ENCODE measurements around the gene ARMC6. TPM values are rescaled to one million over a fixed set of nuclear protein-coding genes. Genes with fewer than 3 reads are reported as not detected.

Gene ARMC6
- total RNA-seq, 4 donors from 2014 or later = 15.9 to 24.0 (median 19.2) TPM

GRCh38 chr19:18999016-18999758 lies 34.2 kb upstream of the ARMC6 start:
- Histone ChIP-seq H3K4me3 (no peak overlapping the region), H3K27ac (no peak overlapping the region), H3K4me1 (peaks cover 0 to 28% (median 0%) of the 10 kb centered on the region in 3 donors), H3K27me3 (no peaks in the 10 kb centered on the region), H3K9me3 (no peaks in the 10 kb centered on the region), H3K36me3 (peaks cover 0 to 98% of the 10 kb centered on the region in 2 donors)
- TF ChIP-seq POLR2A (IDR thresholded peaks at IDR 0.05) (no peak), POLR2AphosphoS5 (IDR thresholded peaks at IDR 0.05) (no peak), EP300 (IDR thresholded peaks at IDR 0.05) (no peak), CTCF (IDR thresholded peaks at IDR 0.05) (no peak)
- ATAC-seq = no peak
- WGBS, 2 donors (ENCODE audit: low coverage in 1 of 2) = 20% methylated on average over 3 of the region's 14 CpGs; no CpG with 5 or more reads in 1 of the 2 donors

GRCh38 chr19:18999896-19000620 lies 33.3 kb upstream of the ARMC6 start:
- ATAC-seq = no peak
- Histone ChIP-seq H3K27me3 (no peaks in the 10 kb centered on the region), H3K9me3 (no peaks in the 10 kb centered on the region), H3K27ac (no peak overlapping the region), H3K4me1 (peaks cover 0 to 28% (median 0%) of the 10 kb centered on the region in 3 donors), H3K36me3 (peaks cover 0 to 98% of the 10 kb centered on the region in 2 donors), H3K4me3 (no peak overlapping the region)
- WGBS, 2 donors (ENCODE audit: low coverage in 1 of 2) = 76 to 83% methylated on average over 4 to 11 of the region's 11 CpGs
- TF ChIP-seq EP300 (IDR thresholded peaks at IDR 0.05) (no peak), POLR2A (IDR thresholded peaks at IDR 0.05) (no peak), CTCF (IDR thresholded peaks at IDR 0.05) (no peak), POLR2AphosphoS5 (IDR thresholded peaks at IDR 0.05) (no peak)

- Histone ChIP-seq H3K4me3 (no peak overlapping the region), H3K4me1 (peaks cover 0 to 15% (median 0%) of the 10 kb centered on the region in 3 donors), H3K9me3 (no peaks in the 10 kb centered on the region), H3K27ac (no peak overlapping the region), H3K36me3 (peaks cover 0 to 96% of the 10 kb centered on the region in 2 donors), H3K27me3 (no peaks in the 10 kb centered on the region)
- ATAC-seq = no peak
- 86% methylated on average over 2 of the region's 18 CpGs; no CpG with 5 or more reads in 1 of the 2 donors for WGBS, 2 donors (ENCODE audit: low coverage in 1 of 2)
- TF ChIP-seq POLR2A (IDR thresholded peaks at IDR 0.05) = no peak
- TF ChIP-seq EP300 (IDR thresholded peaks at IDR 0.05) = no peak
- TF ChIP-seq POLR2AphosphoS5 (IDR thresholded peaks at IDR 0.05) = no peak
- no peak for TF ChIP-seq CTCF (IDR thresholded peaks at IDR 0.05)
Observed at GRCh38 chr19:19004144-19004543, 29.3 kb upstream of the ARMC6 start.

GRCh38 chr19:19006213-19006612 lies 27.2 kb upstream of the ARMC6 start:
- WGBS, 2 donors (ENCODE audit: low coverage in 1 of 2) = 52 to 60% methylated on average over 3 of the region's 3 CpGs
- Histone ChIP-seq H3K4me1 (peaks cover 0 to 5% (median 0%) of the 10 kb centered on the region in 3 donors), H3K27ac (no peak overlapping the region), H3K36me3 (peaks cover 0 to 96% of the 10 kb centered on the region in 2 donors), H3K9me3 (no peaks in the 10 kb centered on the region), H3K27me3 (no peaks in the 10 kb centered on the region), H3K4me3 (no peak overlapping the region)
- no peak for ATAC-seq
- TF ChIP-seq EP300 (IDR thresholded peaks at IDR 0.05) (no peak), POLR2AphosphoS5 (IDR thresholded peaks at IDR 0.05) (no peak), POLR2A (IDR thresholded peaks at IDR 0.05) (no peak)

- H3K4me3 ChIP-seq = no peak overlapping the region
- peaks cover 0 to 5% (median 0%) of the 10 kb centered on the region in 3 donors for H3K4me1 ChIP-seq
- no peak for TF ChIP-seq POLR2AphosphoS5 (IDR thresholded peaks at IDR 0.05)
- TF ChIP-seq CTCF (IDR thresholded peaks at IDR 0.05) = no peak
- TF ChIP-seq EP300 (IDR thresholded peaks at IDR 0.05) = no peak
- TF ChIP-seq POLR2A (IDR thresholded peaks at IDR 0.05) = no peak
- no peak overlapping the region for H3K27ac ChIP-seq
- no peaks in the 10 kb centered on the region for H3K27me3 ChIP-seq
- H3K36me3 ChIP-seq = peaks cover 0 to 98% of the 10 kb centered on the region in 2 donors
- ATAC-seq = no peak
- H3K9me3 ChIP-seq = no peaks in the 10 kb centered on the region
- WGBS, 2 donors (ENCODE audit: low coverage in 1 of 2) = 95 to 100% methylated on average over 2 to 8 of the region's 18 CpGs
Observed at GRCh38 chr19:19009951-19010350, 23.5 kb upstream of the ARMC6 start.

Measured in gastroesophageal sphincter (tissue), 4 donors.